ENCODE results near the gene TMPRSS3. TPM values are rescaled to one million over a fixed set of nuclear protein-coding genes. Genes with fewer than 3 reads are reported as not detected.

TMPRSS3 gene
- total RNA-seq, 1 donor from 2014 or later, result not detected

DNA sequence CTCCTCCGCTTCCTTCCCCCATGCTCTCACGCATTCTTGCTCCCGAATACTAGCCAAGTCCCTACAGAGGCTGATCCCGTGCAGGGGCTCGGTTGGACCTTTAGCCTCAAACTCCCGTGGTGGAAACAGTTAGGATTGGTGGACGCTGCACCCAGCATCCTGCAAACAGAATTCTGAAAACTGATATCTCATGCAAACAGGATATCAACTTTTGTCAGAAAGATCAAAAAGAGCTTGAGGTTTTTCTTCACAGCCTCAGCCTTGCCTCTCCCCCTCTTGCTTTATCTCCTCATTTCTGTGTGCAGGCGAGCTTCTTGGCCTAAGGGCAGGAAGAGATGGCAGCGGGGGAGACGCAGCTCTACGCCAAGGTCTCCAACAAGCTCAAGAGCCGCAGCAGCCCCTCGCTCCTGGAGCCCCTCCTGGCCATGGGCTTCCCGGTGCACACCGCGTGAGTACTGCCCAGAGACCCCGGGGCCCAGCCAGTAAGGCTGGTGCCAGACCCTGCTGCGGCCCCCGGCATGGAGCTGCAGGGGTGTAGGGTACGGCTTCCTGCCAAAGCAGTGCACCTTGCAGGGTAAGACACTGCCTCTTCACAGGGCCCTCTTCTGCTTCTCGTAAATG, 7.9 kb upstream of the TMPRSS3 start, which contains the start of gene UBASH3A:
TSS of gene UBASH3A (plus strand) at position 292 of the 621 bp plus-strand sequence. CDS start at position 336, 44 bp downstream.
- H3K36me3 ChIP-seq (ENCODE audit: control insufficient read depth in 3 of 3, insufficient read depth in 3 of 3, low read length in 3 of 3), result no peaks in the 10 kb centered on the region
- H3K4me3 ChIP-seq (ENCODE audit: low read length in 3 of 3), result no peak within 1 kb of the TSS
- H3K9me3 ChIP-seq (ENCODE audit: control insufficient read depth in 3 of 3, low read length in 3 of 3), result peaks cover 0 to 4% (median 0%) of the 10 kb centered on the region in 3 donors
- H3K27ac ChIP-seq (ENCODE audit: low read depth, low read length), result no peak within 1 kb of the TSS
- peaks cover 2 to 21% (median 16%) of the 10 kb centered on the region in 3 donors for H3K27me3 ChIP-seq (ENCODE audit: control insufficient read depth in 3 of 3, insufficient read depth in 3 of 3, low read length in 3 of 3)
- no peaks in the 10 kb centered on the region for H3K4me1 ChIP-seq (ENCODE audit: control insufficient read depth in 3 of 3, insufficient read depth in 3 of 3, low read length in 3 of 3)
- H3K9ac ChIP-seq (ENCODE audit: low read depth in 1 of 3, low read length in 3 of 3), result no peak within 1 kb of the TSS

DNA sequence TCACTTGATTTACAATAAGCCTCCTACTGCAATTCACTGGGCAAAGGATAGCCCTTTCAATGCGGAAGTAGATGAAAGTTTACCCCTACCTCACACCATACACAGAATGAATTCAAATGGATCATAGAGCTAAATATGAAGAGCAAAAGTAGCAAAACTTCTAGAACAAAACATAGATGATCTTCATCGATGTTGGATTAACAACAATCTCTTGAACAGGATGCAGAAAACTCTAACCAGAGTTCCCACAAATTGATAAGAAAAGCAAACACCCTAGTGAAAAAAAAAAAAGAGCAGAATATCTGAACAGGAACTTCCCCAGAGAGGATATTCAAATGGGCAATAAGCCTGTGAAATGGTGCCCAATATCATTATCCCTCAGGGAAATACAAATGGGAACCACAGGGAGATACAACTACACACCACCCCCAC, 6.0 kb upstream of the TMPRSS3 start:
- Histone ChIP-seq H3K4me3 (ENCODE audit: low read length in 3 of 3) (no peak overlapping the region), H3K27me3 (ENCODE audit: control insufficient read depth in 3 of 3, insufficient read depth in 3 of 3, low read length in 3 of 3) (peaks cover 1 to 13% (median 12%) of the 10 kb centered on the region in 3 donors), H3K36me3 (ENCODE audit: control insufficient read depth in 3 of 3, insufficient read depth in 3 of 3, low read length in 3 of 3) (no peaks in the 10 kb centered on the region), H3K4me1 (ENCODE audit: control insufficient read depth in 3 of 3, insufficient read depth in 3 of 3, low read length in 3 of 3) (no peaks in the 10 kb centered on the region), H3K27ac (ENCODE audit: low read depth, low read length) (no peak overlapping the region), H3K9me3 (ENCODE audit: control insufficient read depth in 3 of 3, low read length in 3 of 3) (peaks cover 0 to 4% (median 0%) of the 10 kb centered on the region in 3 donors), H3K9ac (ENCODE audit: low read depth in 1 of 3, low read length in 3 of 3) (no peak overlapping the region)

DNA sequence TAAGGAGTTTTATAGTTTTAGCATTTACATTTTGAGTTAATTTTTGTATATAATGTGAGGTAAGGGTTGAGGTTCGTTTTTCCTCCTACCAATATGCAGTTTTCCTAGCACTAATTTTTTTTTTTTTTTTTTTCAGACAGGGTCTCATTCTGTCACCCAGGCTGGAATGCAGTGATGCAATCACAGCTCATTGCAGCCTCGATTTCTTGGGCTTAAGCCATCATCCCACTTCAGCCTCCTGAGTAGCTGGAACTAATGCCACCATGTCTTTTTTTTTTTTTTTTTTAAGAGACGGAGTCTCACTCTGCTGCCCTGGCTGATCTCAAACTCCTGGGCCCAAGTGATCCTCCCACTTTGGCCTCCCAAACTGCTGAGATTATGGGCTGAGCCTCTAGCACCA, 5.3 kb upstream of the TMPRSS3 start:
- no peak overlapping the region for H3K27ac ChIP-seq (ENCODE audit: low read depth, low read length)
- no peaks in the 10 kb centered on the region for H3K36me3 ChIP-seq (ENCODE audit: control insufficient read depth in 3 of 3, insufficient read depth in 3 of 3, low read length in 3 of 3)
- no peaks in the 10 kb centered on the region for H3K4me1 ChIP-seq (ENCODE audit: control insufficient read depth in 3 of 3, insufficient read depth in 3 of 3, low read length in 3 of 3)
- peaks cover 0 to 11% (median 10%) of the 10 kb centered on the region in 3 donors for H3K27me3 ChIP-seq (ENCODE audit: control insufficient read depth in 3 of 3, insufficient read depth in 3 of 3, low read length in 3 of 3)
- H3K9ac ChIP-seq (ENCODE audit: low read depth in 1 of 3, low read length in 3 of 3), result no peak overlapping the region
- H3K9me3 ChIP-seq (ENCODE audit: control insufficient read depth in 3 of 3, low read length in 3 of 3), result peaks cover 0 to 4% (median 0%) of the 10 kb centered on the region in 3 donors
- H3K4me3 ChIP-seq (ENCODE audit: low read length in 3 of 3), result no peak overlapping the region

DNA sequence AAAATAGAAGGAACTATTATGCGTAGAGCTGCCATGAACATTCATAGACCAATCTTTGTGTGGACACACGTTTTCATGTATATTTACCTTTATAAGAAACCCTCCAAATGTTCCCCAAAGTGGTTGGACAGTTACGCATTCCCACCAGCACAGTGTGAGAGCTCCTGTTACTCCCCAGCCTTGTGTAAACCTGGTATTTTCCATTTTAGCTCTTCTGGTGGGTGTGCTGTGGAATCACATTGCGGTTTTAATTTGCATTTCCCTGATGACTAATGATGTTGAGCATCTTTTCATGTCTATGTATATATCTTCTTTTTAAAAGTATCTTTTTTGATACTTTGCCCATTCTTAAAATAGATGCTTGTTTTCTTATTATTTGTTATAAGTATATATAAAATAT, 4.7 kb upstream of the TMPRSS3 start:
- Histone ChIP-seq H3K27ac (ENCODE audit: low read depth, low read length) (no peak overlapping the region), H3K27me3 (ENCODE audit: control insufficient read depth in 3 of 3, insufficient read depth in 3 of 3, low read length in 3 of 3) (peaks cover 0 to 7% (median 5%) of the 10 kb centered on the region in 3 donors), H3K4me1 (ENCODE audit: control insufficient read depth in 3 of 3, insufficient read depth in 3 of 3, low read length in 3 of 3) (no peaks in the 10 kb centered on the region), H3K9me3 (ENCODE audit: control insufficient read depth in 3 of 3, low read length in 3 of 3) (peaks cover 0 to 4% (median 0%) of the 10 kb centered on the region in 3 donors), H3K9ac (ENCODE audit: low read depth in 1 of 3, low read length in 3 of 3) (no peak overlapping the region), H3K36me3 (ENCODE audit: control insufficient read depth in 3 of 3, insufficient read depth in 3 of 3, low read length in 3 of 3) (no peaks in the 10 kb centered on the region), H3K4me3 (ENCODE audit: low read length in 3 of 3) (no peak overlapping the region)

DNA sequence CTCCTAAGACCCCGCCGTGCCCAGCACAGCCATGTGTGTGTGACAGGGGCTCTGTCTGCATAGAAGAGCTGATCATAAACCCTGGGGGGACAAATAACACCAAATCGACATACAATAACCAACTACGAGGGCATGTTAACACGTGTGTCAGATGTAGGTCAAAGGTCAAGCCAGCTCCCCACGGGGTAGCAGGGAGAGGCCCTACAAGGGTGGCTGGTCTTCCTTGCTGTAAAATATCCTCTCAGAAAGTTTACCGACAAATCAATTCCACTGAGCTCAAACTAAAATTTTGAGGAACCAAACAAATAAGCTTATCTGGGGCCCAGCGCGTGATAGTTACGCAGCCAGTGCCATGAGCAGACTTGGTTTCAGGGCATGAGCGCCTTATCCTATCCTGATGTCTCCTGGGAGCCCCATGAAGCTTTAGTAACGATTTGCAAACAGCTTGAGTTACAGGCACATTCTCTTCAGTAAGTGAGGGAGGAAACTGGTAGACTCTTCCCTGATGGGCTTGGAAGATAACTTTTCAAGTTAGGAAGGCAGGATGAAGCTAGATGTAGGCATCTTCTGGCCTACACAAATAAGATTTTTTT, 2.7 kb upstream of the TMPRSS3 start:
- H3K27ac ChIP-seq (ENCODE audit: low read depth, low read length), result no peak overlapping the region
- H3K9me3 ChIP-seq (ENCODE audit: control insufficient read depth in 3 of 3, low read length in 3 of 3), result peaks cover 0 to 4% (median 0%) of the 10 kb centered on the region in 3 donors
- H3K4me1 ChIP-seq (ENCODE audit: control insufficient read depth in 3 of 3, insufficient read depth in 3 of 3, low read length in 3 of 3), result no peaks in the 10 kb centered on the region
- no peak overlapping the region for H3K9ac ChIP-seq (ENCODE audit: low read depth in 1 of 3, low read length in 3 of 3)
- peaks cover 0 to 2% (median 0%) of the 10 kb centered on the region in 3 donors for H3K27me3 ChIP-seq (ENCODE audit: control insufficient read depth in 3 of 3, insufficient read depth in 3 of 3, low read length in 3 of 3)
- H3K4me3 ChIP-seq (ENCODE audit: low read length in 3 of 3), result no peak overlapping the region
- H3K36me3 ChIP-seq (ENCODE audit: control insufficient read depth in 3 of 3, insufficient read depth in 3 of 3, low read length in 3 of 3), result no peaks in the 10 kb centered on the region

DNA sequence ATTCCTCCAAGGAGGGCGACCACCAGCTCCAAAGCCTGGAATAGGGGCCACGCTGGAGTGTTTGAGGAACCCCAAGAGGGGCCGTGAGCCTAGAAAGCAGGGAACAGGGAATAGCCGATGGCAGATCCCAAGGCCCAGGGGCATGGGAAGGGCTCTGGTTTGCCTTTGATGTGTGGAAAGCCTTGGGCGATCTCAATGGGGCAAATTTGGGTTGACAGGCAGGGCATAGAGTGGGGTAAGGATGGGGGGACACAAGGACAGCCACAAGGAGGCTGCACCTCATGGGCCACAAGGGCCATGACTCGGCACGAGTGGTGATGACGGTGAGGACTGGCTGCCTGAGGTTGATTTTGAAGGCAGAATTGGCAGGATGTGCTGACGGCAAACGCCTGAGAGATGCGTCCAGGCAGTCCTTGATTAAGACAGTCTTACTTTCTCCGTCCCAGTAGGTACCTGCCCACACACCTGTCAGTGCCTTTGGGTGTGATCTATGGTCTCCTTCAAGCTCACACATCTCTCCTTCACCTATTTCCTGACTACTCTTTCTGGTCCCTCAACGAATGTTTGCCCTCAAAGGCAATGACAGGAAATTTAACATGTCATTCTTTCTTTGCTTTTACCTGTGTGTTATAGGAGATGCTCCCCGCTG, 2.0 kb upstream of the TMPRSS3 start:
- H3K36me3 ChIP-seq (ENCODE audit: control insufficient read depth in 3 of 3, insufficient read depth in 3 of 3, low read length in 3 of 3), result no peaks in the 10 kb centered on the region
- H3K27me3 ChIP-seq (ENCODE audit: control insufficient read depth in 3 of 3, insufficient read depth in 3 of 3, low read length in 3 of 3), result no peaks in the 10 kb centered on the region
- H3K9me3 ChIP-seq (ENCODE audit: control insufficient read depth in 3 of 3, low read length in 3 of 3), result peaks cover 0 to 4% (median 0%) of the 10 kb centered on the region in 3 donors
- H3K4me3 ChIP-seq (ENCODE audit: low read length in 3 of 3), result no peak overlapping the region
- no peaks in the 10 kb centered on the region for H3K4me1 ChIP-seq (ENCODE audit: control insufficient read depth in 3 of 3, insufficient read depth in 3 of 3, low read length in 3 of 3)
- no peak overlapping the region for H3K27ac ChIP-seq (ENCODE audit: low read depth, low read length)
- no peak overlapping the region for H3K9ac ChIP-seq (ENCODE audit: low read depth in 1 of 3, low read length in 3 of 3)

DNA sequence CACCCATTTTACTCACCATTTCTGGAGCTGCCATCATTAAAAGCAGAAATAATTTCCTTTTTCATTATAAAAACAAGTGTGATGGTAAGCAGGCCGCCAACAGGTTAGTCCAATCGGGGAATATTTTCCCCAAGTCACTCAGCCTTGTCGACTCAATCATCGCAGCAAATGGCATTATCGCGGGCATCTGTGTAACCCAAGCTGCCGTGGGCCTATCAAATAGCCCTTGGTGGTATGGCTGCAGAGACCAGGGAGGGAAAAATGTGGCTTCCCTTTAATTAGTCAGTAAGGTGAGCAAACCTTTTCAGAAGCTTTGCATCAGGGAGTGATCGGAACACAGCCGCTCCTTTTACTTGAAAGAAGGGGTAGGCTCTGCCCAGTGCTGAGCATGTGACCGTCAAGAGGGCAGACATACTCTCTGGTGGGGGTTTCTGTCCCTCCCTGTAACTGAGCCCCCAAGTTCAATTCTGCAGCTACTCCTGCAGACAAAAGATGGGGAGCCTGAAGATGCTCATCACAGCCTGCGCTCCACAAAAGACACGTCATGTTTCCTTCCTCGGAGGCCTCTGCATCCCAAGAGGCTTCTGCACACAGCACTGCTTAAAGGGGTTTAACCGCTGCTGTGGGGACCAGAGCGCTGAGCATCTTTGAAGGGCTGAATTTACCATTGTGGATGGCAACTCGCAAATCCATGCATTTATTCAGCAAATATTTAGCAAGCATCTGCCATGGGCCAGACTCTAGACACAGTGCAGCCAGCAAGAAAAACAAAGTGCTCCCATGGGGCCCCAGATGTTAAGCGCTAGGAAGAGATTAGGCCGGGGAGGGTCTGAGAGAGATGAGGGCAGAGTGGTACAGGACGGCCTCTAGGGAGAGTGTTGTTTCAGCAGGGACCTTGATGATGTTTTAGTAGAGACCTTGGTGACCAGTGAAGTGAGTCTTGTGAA, 1.2 kb upstream of the TMPRSS3 start:
- H3K4me1 ChIP-seq (ENCODE audit: control insufficient read depth in 3 of 3, insufficient read depth in 3 of 3, low read length in 3 of 3), result no peaks in the 10 kb centered on the region
- no peak overlapping the region for H3K27ac ChIP-seq (ENCODE audit: low read depth, low read length)
- H3K9ac ChIP-seq (ENCODE audit: low read depth in 1 of 3, low read length in 3 of 3), result no peak overlapping the region

DNA sequence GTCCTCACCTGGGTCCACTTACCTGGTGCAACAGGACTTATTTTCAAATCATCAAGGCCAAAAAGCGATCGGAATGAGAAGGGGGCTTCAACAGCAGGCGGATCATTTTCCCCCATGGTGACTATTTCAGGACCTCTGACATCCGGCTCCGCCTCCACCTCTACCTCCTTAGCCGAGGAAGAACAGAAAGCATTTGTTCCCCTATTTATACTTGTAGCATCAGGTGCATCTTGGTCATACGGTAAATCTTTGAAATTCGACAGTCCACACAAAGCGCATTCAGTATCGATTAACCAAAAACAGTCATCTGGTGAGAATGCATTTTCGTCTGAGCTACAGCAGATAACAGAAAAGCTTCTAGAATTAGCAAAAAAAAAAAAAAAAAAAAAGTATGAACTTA, 550 bp downstream of the TMPRSS3 start:
- Histone ChIP-seq H3K9me3 (ENCODE audit: control insufficient read depth in 3 of 3, low read length in 3 of 3) (no peaks in the 10 kb centered on the region), H3K27me3 (ENCODE audit: control insufficient read depth in 3 of 3, insufficient read depth in 3 of 3, low read length in 3 of 3) (peaks cover 2 to 9% (median 5%) of the 10 kb centered on the region in 3 donors), H3K36me3 (ENCODE audit: control insufficient read depth in 3 of 3, insufficient read depth in 3 of 3, low read length in 3 of 3) (no peaks in the 10 kb centered on the region), H3K27ac (ENCODE audit: low read depth, low read length) (no peak overlapping the region), H3K4me1 (ENCODE audit: control insufficient read depth in 3 of 3, insufficient read depth in 3 of 3, low read length in 3 of 3) (no peaks in the 10 kb centered on the region), H3K4me3 (ENCODE audit: low read length in 3 of 3) (no peak overlapping the region), H3K9ac (ENCODE audit: low read depth in 1 of 3, low read length in 3 of 3) (no peak overlapping the region)

More for the DNA sequence above, 1.2 kb upstream of the TMPRSS3 start:
- Histone ChIP-seq H3K27me3 (ENCODE audit: control insufficient read depth in 3 of 3, insufficient read depth in 3 of 3, low read length in 3 of 3) (peaks cover 0 to 2% (median under 1%) of the 10 kb centered on the region in 3 donors), H3K36me3 (ENCODE audit: control insufficient read depth in 3 of 3, insufficient read depth in 3 of 3, low read length in 3 of 3) (no peaks in the 10 kb centered on the region), H3K4me3 (ENCODE audit: low read length in 3 of 3) (no peak overlapping the region), H3K9me3 (ENCODE audit: control insufficient read depth in 3 of 3, low read length in 3 of 3) (peaks cover 0 to 4% (median 0%) of the 10 kb centered on the region in 3 donors)

DNA sequence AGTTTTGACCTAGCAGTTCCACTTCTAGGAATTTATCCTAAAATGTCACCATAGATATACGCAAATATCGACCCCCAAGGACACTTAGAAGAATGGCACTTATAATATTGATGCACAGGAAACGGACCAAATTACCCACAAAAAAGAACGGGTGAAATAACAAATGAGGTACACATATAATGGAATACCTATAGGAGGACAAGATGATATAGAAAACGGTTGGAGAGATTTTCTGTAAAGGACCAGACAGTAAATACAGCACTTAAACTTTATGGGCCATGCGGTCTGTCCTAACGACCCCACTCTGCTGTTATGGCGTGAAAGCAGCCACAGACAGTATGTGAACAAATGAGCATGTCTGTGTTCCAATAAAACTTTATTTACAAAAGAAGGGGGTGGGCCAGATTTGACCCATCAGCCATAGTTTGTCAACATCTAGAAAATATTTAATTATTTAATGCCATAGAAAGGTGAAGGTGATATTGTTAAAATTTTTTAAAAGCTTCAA, 2.4 kb downstream of the TMPRSS3 start:
- Histone ChIP-seq H3K36me3 (ENCODE audit: control insufficient read depth in 3 of 3, insufficient read depth in 3 of 3, low read length in 3 of 3) (no peaks in the 10 kb centered on the region), H3K4me1 (ENCODE audit: control insufficient read depth in 3 of 3, insufficient read depth in 3 of 3, low read length in 3 of 3) (no peaks in the 10 kb centered on the region), H3K27me3 (ENCODE audit: control insufficient read depth in 3 of 3, insufficient read depth in 3 of 3, low read length in 3 of 3) (peaks cover 6 to 17% (median 13%) of the 10 kb centered on the region in 3 donors), H3K4me3 (ENCODE audit: low read length in 3 of 3) (no peak overlapping the region), H3K9ac (ENCODE audit: low read depth in 1 of 3, low read length in 3 of 3) (no peak overlapping the region), H3K27ac (ENCODE audit: low read depth, low read length) (no peak overlapping the region), H3K9me3 (ENCODE audit: control insufficient read depth in 3 of 3, low read length in 3 of 3) (no peaks in the 10 kb centered on the region)

Measured in skeletal muscle tissue (tissue), 4 donors.